ENCODE measurements around the gene NFE2L1.
"Not testable (repeated sequence)": the region's sequence is repeated elsewhere in the genome, so short reads cannot be mapped to it uniquely, and the experiment has no call there.

Gene NFE2L1

GRCh38 chr17:48013876-48014594 lies 34.1 kb upstream of the NFE2L1 start:
- Mint-ChIP-seq H3K9me3 (no peaks in the 10 kb centered on the region), H3K4me1 (ENCODE audit: low read depth) (peaks cover 22% of the 10 kb centered on the region), H3K27ac (no peak overlapping the region), H3K4me3 (no peak overlapping the region), H3K36me3 (ENCODE audit: low read depth) (no peaks in the 10 kb centered on the region), H3K27me3 (peaks cover 59% of the 10 kb centered on the region)
- no peak for DNase-seq

GRCh38 chr17:48014595-48015111 lies 33.5 kb upstream of the NFE2L1 start:
- Mint-ChIP-seq H3K9me3 (no peaks in the 10 kb centered on the region), H3K27me3 (peaks cover 57% of the 10 kb centered on the region), H3K4me3 (no peak overlapping the region), H3K4me1 (ENCODE audit: low read depth) (peaks cover 22% of the 10 kb centered on the region), H3K36me3 (ENCODE audit: low read depth) (no peaks in the 10 kb centered on the region), H3K27ac (no peak overlapping the region)
- no peak for DNase-seq

- H3K4me1 Mint-ChIP-seq (ENCODE audit: low read depth): peaks cover 22% of the 10 kb centered on the region
- no peak overlapping the region for H3K27ac Mint-ChIP-seq
- H3K4me3 Mint-ChIP-seq: no peak overlapping the region
- peaks cover 50% of the 10 kb centered on the region for H3K27me3 Mint-ChIP-seq
- no peaks in the 10 kb centered on the region for H3K9me3 Mint-ChIP-seq
- no peaks in the 10 kb centered on the region for H3K36me3 Mint-ChIP-seq (ENCODE audit: low read depth)
- DNase-seq: no peak
These were observed 32.0 kb upstream of the NFE2L1 start for GRCh38 chr17:48016112-48016511.

GRCh38 chr17:48017817-48018158 lies 30.4 kb upstream of the NFE2L1 start:
- not testable (repeated sequence) for DNase-seq; H3K36me3 Mint-ChIP-seq (ENCODE audit: low read depth); H3K27ac Mint-ChIP-seq; H3K4me3 Mint-ChIP-seq; H3K4me1 Mint-ChIP-seq (ENCODE audit: low read depth); H3K9me3 Mint-ChIP-seq
- peaks cover 46% of the 10 kb centered on the region for H3K27me3 Mint-ChIP-seq

- Mint-ChIP-seq H3K9me3 (no peaks in the 10 kb centered on the region), H3K4me1 (ENCODE audit: low read depth) (peaks cover 38% of the 10 kb centered on the region), H3K27me3 (peaks cover 54% of the 10 kb centered on the region), H3K27ac (no peak overlapping the region), H3K4me3 (no peak overlapping the region), H3K36me3 (ENCODE audit: low read depth) (no peaks in the 10 kb centered on the region)
- no peak for DNase-seq
These were observed 26.2 kb upstream of the NFE2L1 start for GRCh38 chr17:48021934-48022333.

- Mint-ChIP-seq H3K4me1 (ENCODE audit: low read depth) (peaks cover 32% of the 10 kb centered on the region), H3K4me3 (no peak overlapping the region), H3K27ac (no peak overlapping the region), H3K36me3 (ENCODE audit: low read depth) (no peaks in the 10 kb centered on the region), H3K9me3 (no peaks in the 10 kb centered on the region), H3K27me3 (peaks cover 59% of the 10 kb centered on the region)
- DNase-seq: no peak
These were observed 25.3 kb upstream of the NFE2L1 start for GRCh38 chr17:48022901-48023300.

- Mint-ChIP-seq H3K36me3 (ENCODE audit: low read depth) (no peaks in the 10 kb centered on the region), H3K4me1 (ENCODE audit: low read depth) (peaks cover 32% of the 10 kb centered on the region), H3K27ac (no peak overlapping the region), H3K27me3 (peaks cover 59% of the 10 kb centered on the region), H3K4me3 (peak overlapping the region; percentile 73), H3K9me3 (no peaks in the 10 kb centered on the region)
- DNase-seq: peak; percentile 67
These were observed 24.6 kb upstream of the NFE2L1 start for GRCh38 chr17:48023400-48024148.

- H3K27ac Mint-ChIP-seq: peak overlapping the region; percentile 56
- no peaks in the 10 kb centered on the region for H3K9me3 Mint-ChIP-seq
These were observed 23.8 kb upstream of the NFE2L1 start for GRCh38 chr17:48024149-48025039.

GRCh38 chr17:48025040-48025903 lies 22.9 kb upstream of the NFE2L1 start:
- DNase-seq: peak; percentile 99
- peak overlapping the region; percentile 79 for H3K4me3 Mint-ChIP-seq
- H3K36me3 Mint-ChIP-seq (ENCODE audit: low read depth): no peaks in the 10 kb centered on the region
- H3K9me3 Mint-ChIP-seq: no peaks in the 10 kb centered on the region
- peaks cover 55% of the 10 kb centered on the region for H3K27me3 Mint-ChIP-seq
- peak overlapping the region; percentile 56 for H3K27ac Mint-ChIP-seq
- peaks cover 32% of the 10 kb centered on the region for H3K4me1 Mint-ChIP-seq (ENCODE audit: low read depth)

More at GRCh38 chr17:48024149-48025039, 23.8 kb upstream of the NFE2L1 start:
- peak; percentile 64 for DNase-seq
- peaks cover 32% of the 10 kb centered on the region for H3K4me1 Mint-ChIP-seq (ENCODE audit: low read depth)
- peaks cover 57% of the 10 kb centered on the region for H3K27me3 Mint-ChIP-seq
- no peaks in the 10 kb centered on the region for H3K36me3 Mint-ChIP-seq (ENCODE audit: low read depth)
- peak overlapping the region; percentile 79 for H3K4me3 Mint-ChIP-seq

GRCh38 chr17:48025904-48026501 lies 22.2 kb upstream of the NFE2L1 start:
- Mint-ChIP-seq H3K27me3 (peaks cover 58% of the 10 kb centered on the region), H3K4me1 (ENCODE audit: low read depth) (peaks cover 32% of the 10 kb centered on the region), H3K9me3 (no peaks in the 10 kb centered on the region), H3K27ac (no peak overlapping the region), H3K36me3 (ENCODE audit: low read depth) (no peaks in the 10 kb centered on the region), H3K4me3 (peak overlapping the region; percentile 79)
- DNase-seq: peak; percentile 34

- DNase-seq: peak; percentile 79
- no peak overlapping the region for H3K4me3 Mint-ChIP-seq
- H3K36me3 Mint-ChIP-seq (ENCODE audit: low read depth): no peaks in the 10 kb centered on the region
- H3K9me3 Mint-ChIP-seq: no peaks in the 10 kb centered on the region
- H3K27ac Mint-ChIP-seq: no peak overlapping the region
- H3K4me1 Mint-ChIP-seq (ENCODE audit: low read depth): peaks cover 32% of the 10 kb centered on the region
- peaks cover 55% of the 10 kb centered on the region for H3K27me3 Mint-ChIP-seq
These were observed 21.4 kb upstream of the NFE2L1 start for GRCh38 chr17:48026502-48027321.

GRCh38 chr17:48027322-48027981 lies 20.7 kb upstream of the NFE2L1 start:
- H3K4me3 Mint-ChIP-seq: no peak overlapping the region
- H3K4me1 Mint-ChIP-seq (ENCODE audit: low read depth): peaks cover 32% of the 10 kb centered on the region
- no peaks in the 10 kb centered on the region for H3K9me3 Mint-ChIP-seq
- H3K27ac Mint-ChIP-seq: no peak overlapping the region
- H3K27me3 Mint-ChIP-seq: peaks cover 53% of the 10 kb centered on the region
- H3K36me3 Mint-ChIP-seq (ENCODE audit: low read depth): no peaks in the 10 kb centered on the region
- DNase-seq: no peak

All from activated T-cell treated with anti-CD3 and anti-CD28 coated beads, Interleukin-2, amount 50 U/mL, for 24 hours (primary cell).